GM13976 (cell line): ENCODE measurements around the gene LRRFIP2.
"Not testable (repeated sequence)": the region's sequence is repeated elsewhere in the genome, so short reads cannot be mapped to it uniquely, and the experiment has no call there.

Experiments
- DNase-seq: peaks from one replicate; pipeline ENCODE4 v3.0.0; 2012; ENCODE audit warnings: low spot score
- CTCF ChIP-seq: IDR thresholded peaks from 2 replicates; pipeline ENCODE4 v1.5.1; 2012; ENCODE audit warnings: borderline replicate concordance, mild to moderate bottlenecking; ENCODE audit not compliant: insufficient read depth; ENCODE audit errors: extremely low read depth, missing control alignments, control extremely low read depth
- in situ Hi-C: fragments of 300-500 bp; cut with MboI; formaldehyde crosslinking; loops from one replicate; pipeline ENCODE4 v1.12.0; 2022; ENCODE audit warnings: low sequenced_read_pairs, mixed read lengths, inconsistent platforms; ENCODE audit not compliant: unreplicated experiment

Gene LRRFIP2

GRCh38 chr3:37217098-37217849 lies 42.9 kb upstream of the LRRFIP2 start:
- TF ChIP-seq CTCF: no peak
- in situ Hi-C loops: loop anchor here (25.0 kb wide), 1 partner anchor 480 kb away; no protein-coding TSS in a partner anchor
- DNase-seq: no peak

DNA sequence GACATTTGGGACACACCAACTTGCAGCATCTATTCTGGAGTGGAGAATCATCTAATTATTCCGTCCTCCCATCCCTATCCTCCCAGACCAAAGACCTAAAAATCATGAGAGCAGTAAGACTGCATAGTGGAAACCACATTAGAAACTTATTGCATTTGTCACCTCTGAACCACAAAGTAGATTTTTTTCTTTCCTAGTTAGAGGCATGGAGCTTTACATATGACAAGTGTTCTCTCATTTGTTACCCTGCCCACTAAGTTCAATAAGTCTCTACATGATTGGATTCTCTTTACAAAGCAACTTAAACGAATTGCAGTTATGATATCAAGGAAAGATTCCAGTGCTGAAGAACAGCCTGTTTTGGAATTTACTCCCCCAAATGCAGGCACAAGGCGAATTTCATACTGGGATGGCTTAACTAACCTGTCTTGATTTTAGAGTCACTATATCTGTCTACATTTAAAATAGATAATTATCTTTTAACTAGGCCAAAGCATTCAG lies 42.3 kb upstream of the LRRFIP2 start:
- DNase-seq: no peak
- in situ Hi-C loops: loop anchor here (25.0 kb wide), 1 partner anchor 479 kb away; no protein-coding TSS in a partner anchor
- TF ChIP-seq CTCF: no peak

GRCh38 chr3:37214076-37214475 lies 39.7 kb upstream of the LRRFIP2 start:
- in situ Hi-C loops: loop anchor here (25.0 kb wide), 1 partner anchor 477 kb away; no protein-coding TSS in a partner anchor
- no peak for TF ChIP-seq CTCF
- no peak for DNase-seq

GRCh38 chr3:37210230-37210629 lies 35.8 kb upstream of the LRRFIP2 start:
- no peak for TF ChIP-seq CTCF
- DNase-seq: no peak
- in situ Hi-C loops: loop anchor here (25.0 kb wide), 1 partner anchor 473 kb away; no protein-coding TSS in a partner anchor

DNA sequence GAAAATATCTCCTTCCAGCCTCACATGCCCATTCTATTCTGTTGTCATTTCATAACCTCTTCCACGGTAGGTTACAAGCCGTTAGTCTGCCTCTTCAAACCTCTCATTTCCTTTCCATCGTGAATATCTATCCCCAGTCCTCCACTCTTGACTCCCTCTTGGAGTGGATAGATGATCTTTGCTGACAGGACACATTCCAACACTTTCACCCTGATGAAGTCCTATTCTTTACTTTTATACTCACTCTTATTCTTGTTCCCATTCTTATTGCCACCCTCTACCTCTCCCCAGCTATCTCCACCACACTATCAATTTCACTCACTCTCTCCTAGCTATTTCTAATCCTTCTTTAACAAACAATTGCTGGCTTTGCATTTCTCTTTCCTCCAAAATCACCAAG lies 34.2 kb upstream of the LRRFIP2 start:
- DNase-seq: not testable (repeated sequence)
- in situ Hi-C loops: loop anchor here (25.0 kb wide), 1 partner anchor 471 kb away; no protein-coding TSS in a partner anchor

- in situ Hi-C loops: loop anchor here (25.0 kb wide), 1 partner anchor 471 kb away; no protein-coding TSS in a partner anchor
Observed at GRCh38 chr3:37208008-37208407, 33.6 kb upstream of the LRRFIP2 start.

GRCh38 chr3:37206041-37206440 lies 31.7 kb upstream of the LRRFIP2 start:
- not testable (repeated sequence) for DNase-seq
- in situ Hi-C loops: loop anchor here (25.0 kb wide), 1 partner anchor 469 kb away; no protein-coding TSS in a partner anchor

More at GRCh38 chr3:37208008-37208407, 33.6 kb upstream of the LRRFIP2 start:
- not testable (repeated sequence) for DNase-seq

DNA sequence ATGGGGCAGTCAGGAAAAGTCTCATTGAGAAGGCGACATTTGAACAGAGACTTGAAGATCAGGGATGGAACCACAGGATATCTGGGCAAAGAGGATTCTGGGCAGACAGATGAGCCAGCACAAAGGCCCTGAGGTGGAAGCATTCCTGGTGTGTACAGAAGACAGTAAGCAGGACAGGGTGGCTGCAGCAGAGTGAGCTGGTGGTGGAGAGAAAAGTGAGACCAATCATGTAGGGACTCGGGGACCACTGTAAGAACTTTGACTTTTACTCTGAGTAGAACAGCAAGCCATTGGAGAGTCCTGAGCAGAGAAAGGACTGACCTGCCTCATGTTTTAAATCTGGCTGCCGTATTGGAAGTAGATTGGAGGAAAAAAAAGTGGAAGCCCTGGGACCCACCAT lies 29.9 kb upstream of the LRRFIP2 start:
- DNase-seq: no peak
- no peak for TF ChIP-seq CTCF
- in situ Hi-C loops: loop anchor here (25.0 kb wide), 1 partner anchor 467 kb away; no protein-coding TSS in a partner anchor
